Measurements from ENCODE around the gene C1S.
A peak's percentile ranks its signal among the peaks of the same experiment; 100 is the strongest.
"Not testable (repeated sequence)": the region's sequence is repeated elsewhere in the genome, so short reads cannot be mapped to it uniquely, and the experiment has no call there.

Gene C1S

DNA sequence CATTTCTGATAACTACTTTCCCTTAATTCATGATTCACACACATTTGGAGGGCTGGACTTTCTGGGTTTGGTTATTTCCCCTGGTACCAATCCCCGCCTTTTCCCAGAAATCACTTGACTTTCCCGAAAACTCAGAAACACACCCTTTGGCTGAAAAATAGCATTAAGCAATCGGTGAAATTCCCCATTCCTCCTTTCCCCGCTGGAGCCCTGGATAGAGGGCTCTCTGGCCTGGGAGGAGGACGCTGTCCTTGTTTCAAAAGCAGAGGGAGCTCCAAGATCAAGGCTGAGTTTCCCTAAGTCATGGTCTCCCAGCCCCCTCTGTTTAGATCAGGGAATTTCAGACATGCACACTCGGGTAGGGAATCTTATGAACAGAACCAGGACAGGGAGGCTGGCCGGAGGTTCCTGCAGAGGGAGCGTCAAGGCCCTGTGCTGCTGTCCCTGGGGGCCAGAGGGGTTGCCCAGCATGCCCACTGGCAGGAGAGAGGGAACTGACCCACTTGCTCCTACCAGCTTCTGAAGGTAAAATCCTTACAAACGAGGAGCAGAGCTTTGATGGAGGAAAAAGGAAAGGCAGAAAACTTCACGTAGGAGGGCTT lies at the start of gene C1S:
Gene C1S, plus strand, starts transcription at position 366 of the 602 bp plus-strand sequence. CDS start 1,195 bp downstream, outside the sequence.
- no peaks in the 10 kb centered on the region for H3K27me3 ChIP-seq (ENCODE audit: insufficient read depth, low read depth, severe bottlenecking)
- no peak within 1 kb of the TSS for H3K27ac ChIP-seq
- peak; percentile 60 for DNase-seq
- no peak within 1 kb of the TSS for H3K4me3 ChIP-seq (ENCODE audit: low read depth, low read length)
- no peaks in the 10 kb centered on the region for H3K9me3 ChIP-seq (ENCODE audit: severe bottlenecking)
- no peaks in the 10 kb centered on the region for H3K36me3 ChIP-seq
- TF ChIP-seq, protein P1, sequence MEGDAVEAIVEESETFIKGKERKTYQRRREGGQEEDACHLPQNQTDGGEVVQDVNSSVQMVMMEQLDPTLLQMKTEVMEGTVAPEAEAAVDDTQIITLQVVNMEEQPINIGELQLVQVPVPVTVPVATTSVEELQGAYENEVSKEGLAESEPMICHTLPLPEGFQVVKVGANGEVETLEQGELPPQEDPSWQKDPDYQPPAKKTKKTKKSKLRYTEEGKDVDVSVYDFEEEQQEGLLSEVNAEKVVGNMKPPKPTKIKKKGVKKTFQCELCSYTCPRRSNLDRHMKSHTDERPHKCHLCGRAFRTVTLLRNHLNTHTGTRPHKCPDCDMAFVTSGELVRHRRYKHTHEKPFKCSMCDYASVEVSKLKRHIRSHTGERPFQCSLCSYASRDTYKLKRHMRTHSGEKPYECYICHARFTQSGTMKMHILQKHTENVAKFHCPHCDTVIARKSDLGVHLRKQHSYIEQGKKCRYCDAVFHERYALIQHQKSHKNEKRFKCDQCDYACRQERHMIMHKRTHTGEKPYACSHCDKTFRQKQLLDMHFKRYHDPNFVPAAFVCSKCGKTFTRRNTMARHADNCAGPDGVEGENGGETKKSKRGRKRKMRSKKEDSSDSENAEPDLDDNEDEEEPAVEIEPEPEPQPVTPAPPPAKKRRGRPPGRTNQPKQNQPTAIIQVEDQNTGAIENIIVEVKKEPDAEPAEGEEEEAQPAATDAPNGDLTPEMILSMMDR (IDR thresholded peaks at IDR 0.05; ENCODE audit: low read depth, low read length) = peak; percentile 72

DNA sequence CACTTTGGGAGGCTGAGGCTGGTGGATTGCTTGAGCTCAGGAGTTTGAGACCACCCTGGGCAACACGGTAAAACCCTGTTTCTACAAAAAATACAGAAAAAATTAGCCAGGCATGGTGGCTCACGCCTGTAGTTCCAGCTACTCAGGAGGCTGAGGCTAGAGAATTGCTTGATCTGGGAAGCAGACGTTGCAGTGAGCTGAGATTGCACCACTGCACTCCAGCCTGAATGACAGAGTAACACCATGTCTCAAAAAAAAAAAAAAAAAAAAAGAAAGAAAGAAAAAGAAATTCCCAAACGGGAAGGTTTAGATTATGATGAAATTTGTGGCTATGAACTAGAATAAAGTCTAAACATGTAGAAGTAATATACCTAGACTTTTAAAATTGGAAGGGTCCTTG lies 49.1 kb upstream of the C1S start:
- H3K36me3 ChIP-seq; H3K27ac ChIP-seq; H3K4me3 ChIP-seq (ENCODE audit: low read depth, low read length); DNase-seq; H3K9me3 ChIP-seq (ENCODE audit: severe bottlenecking); H3K27me3 ChIP-seq (ENCODE audit: insufficient read depth, low read depth, severe bottlenecking): not testable (repeated sequence)

DNA sequence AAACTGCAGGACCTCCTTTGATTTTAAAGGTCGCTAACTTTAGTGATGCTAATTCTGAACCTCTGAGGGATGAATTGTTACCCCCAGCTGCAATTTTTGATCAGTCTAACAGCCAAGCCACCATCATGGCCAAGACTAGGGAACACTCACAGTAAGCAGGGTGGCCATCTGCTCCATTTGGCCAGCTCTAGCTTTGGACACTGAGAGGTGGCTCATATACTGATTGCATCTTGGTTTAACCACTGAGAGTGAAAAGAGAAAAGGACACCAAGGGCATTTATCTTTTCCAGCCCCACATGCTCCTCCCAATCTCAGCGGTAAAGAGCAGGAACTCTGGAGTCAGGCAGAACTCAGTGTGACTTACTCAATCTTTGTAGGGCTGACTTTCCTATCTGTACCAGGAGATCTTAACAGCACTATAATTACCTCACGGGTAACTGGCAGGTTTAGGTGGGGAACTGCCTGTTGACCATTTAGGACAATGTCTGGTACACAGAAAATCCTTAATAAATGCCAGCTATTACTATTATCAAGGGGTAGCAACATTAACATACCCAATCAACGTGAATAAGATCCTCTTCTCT lies 48.4 kb upstream of the C1S start:
- Histone ChIP-seq H3K36me3 (peaks cover 6% of the 10 kb centered on the region), H3K27me3 (ENCODE audit: insufficient read depth, low read depth, severe bottlenecking) (no peaks in the 10 kb centered on the region), H3K4me3 (ENCODE audit: low read depth, low read length) (no peak overlapping the region), H3K9me3 (ENCODE audit: severe bottlenecking) (no peaks in the 10 kb centered on the region), H3K27ac (no peak overlapping the region)
- no peak for DNase-seq
- TF ChIP-seq, protein P1 (IDR thresholded peaks at IDR 0.05; ENCODE audit: low read depth, low read length) = no peak

DNA sequence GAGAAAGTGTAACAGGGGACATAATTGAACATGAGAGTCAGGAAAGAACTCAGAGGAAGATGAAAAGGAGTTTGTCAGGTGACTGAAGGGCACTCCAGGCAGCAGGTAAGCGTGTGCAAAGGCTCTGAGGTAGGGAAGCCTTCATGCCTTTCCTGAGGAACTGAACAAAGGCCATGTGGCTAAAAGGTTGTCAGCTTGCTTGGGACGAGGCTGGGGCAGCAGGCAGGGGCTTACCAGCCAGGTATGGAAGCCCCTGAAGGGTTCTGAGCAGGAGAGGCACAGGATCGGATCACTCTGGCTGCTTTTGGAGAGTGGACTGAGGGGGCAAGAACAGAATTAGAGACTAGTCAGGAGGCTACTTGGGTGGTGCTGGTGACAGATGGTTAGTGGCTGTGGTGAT lies 47.4 kb upstream of the C1S start:
- peaks cover 6% of the 10 kb centered on the region for H3K36me3 ChIP-seq
- no peaks in the 10 kb centered on the region for H3K9me3 ChIP-seq (ENCODE audit: severe bottlenecking)
- H3K27ac ChIP-seq = no peak overlapping the region
- no peak overlapping the region for H3K4me3 ChIP-seq (ENCODE audit: low read depth, low read length)
- no peaks in the 10 kb centered on the region for H3K27me3 ChIP-seq (ENCODE audit: insufficient read depth, low read depth, severe bottlenecking)
- DNase-seq = no peak
- TF ChIP-seq, protein P1 (IDR thresholded peaks at IDR 0.05; ENCODE audit: low read depth, low read length) = no peak

DNA sequence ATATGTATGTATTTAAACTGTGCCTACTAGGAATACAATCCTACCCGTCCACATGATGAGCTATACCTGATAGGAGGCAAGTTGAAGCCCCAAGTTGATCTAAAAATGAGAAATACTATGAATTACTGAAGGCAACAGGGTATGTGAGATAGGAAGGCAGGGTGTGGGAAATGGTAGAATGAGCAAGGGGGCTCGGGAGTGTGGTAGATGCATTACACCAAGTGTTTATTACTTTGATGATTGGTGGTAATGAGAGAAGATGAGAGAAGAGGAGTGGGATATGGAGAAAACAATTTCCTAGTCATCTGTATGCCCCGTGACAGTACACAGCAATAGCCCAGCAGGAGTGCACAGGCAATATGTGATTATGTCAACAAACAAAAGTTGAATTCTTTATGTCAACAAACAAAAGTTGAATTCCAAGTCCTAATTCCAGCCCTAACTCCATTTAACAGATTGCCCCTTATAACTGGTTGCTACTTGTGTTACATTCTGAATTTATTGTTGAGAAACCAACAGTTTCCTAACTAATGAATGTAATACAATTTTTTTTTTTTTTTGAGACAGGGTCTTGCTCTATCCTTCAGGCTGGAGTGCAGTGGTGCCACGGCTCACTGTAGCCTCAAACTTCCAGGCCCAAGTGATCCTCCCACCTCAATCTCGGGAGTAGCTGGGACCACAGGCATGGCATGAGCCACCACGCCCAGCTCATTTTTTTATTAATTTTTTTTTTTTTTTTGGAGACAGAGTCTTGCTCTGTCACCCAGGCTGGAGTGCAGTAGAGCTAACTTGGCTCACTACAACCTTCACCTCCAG lies 44.8 kb upstream of the C1S start:
- H3K9me3 ChIP-seq (ENCODE audit: severe bottlenecking) = no peaks in the 10 kb centered on the region
- H3K27me3 ChIP-seq (ENCODE audit: insufficient read depth, low read depth, severe bottlenecking) = no peaks in the 10 kb centered on the region
- DNase-seq = no peak
- H3K4me3 ChIP-seq (ENCODE audit: low read depth, low read length) = no peak overlapping the region
- H3K27ac ChIP-seq = no peak overlapping the region
- TF ChIP-seq, protein P1 (IDR thresholded peaks at IDR 0.05; ENCODE audit: low read depth, low read length) = no peak
- peaks cover 6% of the 10 kb centered on the region for H3K36me3 ChIP-seq

DNA sequence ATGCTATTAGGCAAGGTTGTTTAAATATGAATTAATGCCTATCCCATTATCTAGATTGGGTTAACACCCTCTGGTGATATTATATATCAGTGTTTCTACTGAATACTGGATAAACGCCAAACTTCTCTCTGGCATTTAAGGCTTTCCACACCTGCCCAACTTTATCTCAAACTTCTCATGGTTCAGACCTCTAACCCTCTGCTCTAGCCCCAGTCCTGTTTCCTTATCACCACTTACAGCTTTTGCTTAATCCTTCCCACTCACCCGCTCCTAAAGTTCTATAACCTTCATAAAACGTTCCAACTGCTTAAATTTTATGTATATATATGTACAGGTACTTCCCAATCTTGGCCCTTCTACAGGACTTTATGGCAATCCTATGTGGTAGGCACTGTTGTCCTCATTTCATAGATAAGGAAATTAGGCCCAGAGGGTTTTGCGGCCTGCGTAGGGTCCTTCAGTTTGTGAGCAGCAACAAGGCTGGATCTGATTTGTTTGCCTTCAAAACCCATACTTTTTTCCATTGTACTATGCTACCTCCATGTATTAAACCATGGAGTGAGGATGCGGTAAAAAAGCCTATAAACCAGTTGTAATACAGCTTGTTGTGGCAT lies 43.5 kb upstream of the C1S start:
- TF ChIP-seq, protein P1 (IDR thresholded peaks at IDR 0.05; ENCODE audit: low read depth, low read length) = no peak
- no peak for DNase-seq
- no peak overlapping the region for H3K27ac ChIP-seq
- no peaks in the 10 kb centered on the region for H3K27me3 ChIP-seq (ENCODE audit: insufficient read depth, low read depth, severe bottlenecking)
- H3K36me3 ChIP-seq = peaks cover 6% of the 10 kb centered on the region
- peak overlapping the region; percentile 74 for H3K4me3 ChIP-seq (ENCODE audit: low read depth, low read length)
- H3K9me3 ChIP-seq (ENCODE audit: severe bottlenecking) = no peaks in the 10 kb centered on the region

All from WERI-Rb-1 (cell line).